Testis (tissue), 3 donors: ENCODE data around the gene NKAIN4. TPM values are rescaled to one million over a fixed set of nuclear protein-coding genes. Genes with fewer than 3 reads are reported as not detected.

Source experiments
- DNase-seq: peaks from one replicate; pipeline ENCODE4 v3.0.0-alpha.2; 2019
- H3K27ac ChIP-seq, 2 donors: fragments of 200-600 bp; sonication (generic); one replicate each; pipeline ENCODE4 v1.5.1; 2019
- H3K27me3 ChIP-seq: fragments of 200-600 bp; sonication (generic); one replicate; pipeline ENCODE4 v1.5.1; 2019
- H3K36me3 ChIP-seq: fragments of 200-600 bp; sonication (generic); one replicate; pipeline ENCODE4 v1.5.1; 2017; ENCODE audit warnings: low read depth; ENCODE audit errors: missing control alignments
- H3K4me1 ChIP-seq: fragments of 200-600 bp; sonication (generic); one replicate; pipeline ENCODE4 v1.5.1; 2019
- H3K4me3 ChIP-seq, 2 donors: fragments of 200-600 bp; sonication (generic); one replicate each; pipeline ENCODE4 v1.5.1; 2017 to 2019
- H3K9me3 ChIP-seq: fragments of 200-600 bp; sonication (generic); one replicate; pipeline ENCODE4 v1.5.1; 2017
- POLR2A ChIP-seq: fragments of 450-650 bp; IDR thresholded peaks from one replicate; pipeline ENCODE4 v1.6.1; 2017; ENCODE audit warnings: antibody characterized with exemption, mild to moderate bottlenecking, moderate library complexity
- WGBS, 2 donors: methylation state at CpG; one replicate each; pipeline ENCODE4 v1.1.5; 2018; 5-methylcytosine and 5-hydroxymethylcytosine counted together
- intact Hi-C: fragments of 100-400 bp; cut with DNase I; formaldehyde crosslinking; loops from one replicate; pipeline ENCODE4 v1.15.1; 2023; ENCODE audit warnings: low total_unique reads
- polyA plus RNA-seq: library from polyadenylated mRNA; stranded (reverse); fragments of 350-450 nt; fragmentation: Illumina TruSeq; extraction: RNeasy Lipid Tissue Mini Kit (QIAGEN cat#74804); gene quantifications from one replicate; pipeline ENCODE4 v1.2.3, GENCODE V29; 2014; ENCODE audit warnings: low read depth, low replicate concordance; ENCODE audit not compliant: insufficient read depth
- total RNA-seq, 2 donors: library from RNA; depleted of rRNA; stranded (reverse); fragments of >200 nt; gene quantifications; one replicate each; pipeline ENCODE4 v1.2.3, GENCODE V29; 2016
- TF ChIP-seq, protein P1 (sequence below), 3 experiments: fragments of 450-650 bp in 2 of 3; fragments of 200-600 bp in 1 of 3; sonication (generic) in 1 of 3; IDR thresholded peaks; one replicate each; pipeline ENCODE4 v1.5.1; 2016 to 2019; ENCODE audit warnings: antibody characterized with exemption in 3 of 3, mild to moderate bottlenecking in 2 of 3, moderate library complexity in 1 of 3

The NKAIN4 gene
- total and polyA plus RNA-seq, 3 donors from 2014 or later, result 3.9 to 6.0 (median 4.7) TPM

DNA sequence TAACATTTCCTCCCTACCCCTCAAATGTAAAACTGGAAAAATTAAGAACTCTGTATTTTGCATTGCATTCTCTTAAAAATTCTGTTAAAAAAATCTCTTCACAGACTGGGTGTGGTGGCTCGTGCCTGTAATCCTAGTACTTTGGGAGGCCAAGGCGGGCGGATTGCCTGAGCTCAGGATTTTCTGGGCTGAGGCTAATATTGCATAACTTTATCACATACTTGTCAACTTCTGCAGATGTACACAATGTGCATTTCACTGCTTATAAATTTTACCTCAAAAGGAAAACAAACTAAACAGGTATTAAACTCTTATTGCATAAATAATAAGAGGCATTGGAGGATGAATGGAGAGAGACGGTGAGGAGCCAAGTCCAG is 59.5 kb downstream of the NKAIN4 start:
- Histone ChIP-seq H3K4me1 (peaks cover 23% of the 10 kb centered on the region), H3K36me3 (no peaks in the 10 kb centered on the region), H3K27me3 (no peaks in the 10 kb centered on the region), H3K4me3 (no peak overlapping the region), H3K9me3 (no peaks in the 10 kb centered on the region), H3K27ac (no peak overlapping the region)
- intact Hi-C loops, result no loop called here
- DNase-seq, result no peak
- 93 to 95% methylated on average over 4 of the region's 4 CpGs for WGBS, 2 donors
- TF ChIP-seq, protein P1, sequence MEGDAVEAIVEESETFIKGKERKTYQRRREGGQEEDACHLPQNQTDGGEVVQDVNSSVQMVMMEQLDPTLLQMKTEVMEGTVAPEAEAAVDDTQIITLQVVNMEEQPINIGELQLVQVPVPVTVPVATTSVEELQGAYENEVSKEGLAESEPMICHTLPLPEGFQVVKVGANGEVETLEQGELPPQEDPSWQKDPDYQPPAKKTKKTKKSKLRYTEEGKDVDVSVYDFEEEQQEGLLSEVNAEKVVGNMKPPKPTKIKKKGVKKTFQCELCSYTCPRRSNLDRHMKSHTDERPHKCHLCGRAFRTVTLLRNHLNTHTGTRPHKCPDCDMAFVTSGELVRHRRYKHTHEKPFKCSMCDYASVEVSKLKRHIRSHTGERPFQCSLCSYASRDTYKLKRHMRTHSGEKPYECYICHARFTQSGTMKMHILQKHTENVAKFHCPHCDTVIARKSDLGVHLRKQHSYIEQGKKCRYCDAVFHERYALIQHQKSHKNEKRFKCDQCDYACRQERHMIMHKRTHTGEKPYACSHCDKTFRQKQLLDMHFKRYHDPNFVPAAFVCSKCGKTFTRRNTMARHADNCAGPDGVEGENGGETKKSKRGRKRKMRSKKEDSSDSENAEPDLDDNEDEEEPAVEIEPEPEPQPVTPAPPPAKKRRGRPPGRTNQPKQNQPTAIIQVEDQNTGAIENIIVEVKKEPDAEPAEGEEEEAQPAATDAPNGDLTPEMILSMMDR (IDR thresholded peaks at IDR 0.05), result no peak
- no peak for TF ChIP-seq POLR2A

DNA sequence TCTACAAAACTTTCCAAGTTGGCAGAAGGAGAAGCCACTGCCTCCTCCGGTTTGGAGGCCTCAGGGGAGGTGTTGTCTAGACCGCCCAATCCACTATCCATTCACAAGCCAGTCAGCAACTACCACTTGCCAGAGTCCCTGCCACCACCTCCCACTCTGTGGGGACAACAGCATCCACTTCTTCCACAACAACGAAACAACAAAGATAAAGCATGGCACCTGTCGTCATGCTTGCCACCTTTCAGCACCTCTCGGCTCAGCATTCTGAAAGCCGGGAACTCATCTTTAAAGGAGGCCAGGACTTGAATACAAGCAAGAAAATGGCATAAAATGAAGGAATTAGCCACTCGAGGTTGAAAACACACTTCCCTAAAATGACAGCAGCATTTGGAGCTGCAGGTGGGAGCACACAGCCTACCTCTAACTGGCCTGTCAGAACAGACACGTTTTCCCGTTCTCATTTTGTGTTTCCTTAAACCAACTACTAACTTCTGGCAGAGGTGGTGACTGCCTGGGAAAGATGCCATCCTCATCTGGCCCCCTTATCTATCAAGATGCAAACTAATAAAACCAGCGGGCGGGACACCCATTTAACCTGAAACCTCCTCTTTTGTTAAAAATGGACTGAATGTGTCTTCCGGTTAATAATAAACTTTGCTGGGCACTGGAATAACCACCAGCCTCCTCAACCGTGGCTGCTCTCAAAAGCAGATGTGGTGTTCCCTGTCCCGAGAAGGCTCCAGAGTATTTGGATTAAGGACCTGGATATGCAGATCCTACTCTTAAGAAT is 60.1 kb downstream of the NKAIN4 start:
- TF ChIP-seq POLR2A, result no peak
- TF ChIP-seq, protein P1 (IDR thresholded peaks at IDR 0.05), result no peak

DNA sequence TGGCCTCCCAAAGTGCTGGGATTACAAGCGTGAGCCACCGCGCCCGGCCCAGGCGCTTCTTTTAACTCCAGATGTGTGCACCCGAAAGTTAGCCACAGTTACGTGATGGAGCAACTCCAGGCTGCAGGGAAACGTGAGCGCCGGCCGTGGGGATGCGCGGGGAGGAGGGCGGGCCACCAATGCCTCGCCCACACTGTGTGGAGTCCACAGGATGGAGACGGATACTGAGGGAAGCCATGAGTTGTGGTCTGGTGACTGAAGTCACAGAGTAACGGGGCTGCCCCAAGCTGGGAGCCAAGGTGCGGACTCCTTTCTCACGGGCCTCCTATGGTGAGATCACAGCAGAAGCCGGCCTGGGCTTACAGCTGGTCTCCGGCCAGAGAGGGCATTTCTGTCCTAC is 61.5 kb downstream of the NKAIN4 start:
- no peaks in the 10 kb centered on the region for H3K27me3 ChIP-seq
- H3K36me3 ChIP-seq, result no peaks in the 10 kb centered on the region
- intact Hi-C loops, result no loop called here
- no peak for DNase-seq
- 92 to 93% methylated on average over 19 to 21 of the region's 21 CpGs for WGBS, 2 donors
- no peaks in the 10 kb centered on the region for H3K9me3 ChIP-seq
- H3K4me1 ChIP-seq, result peaks cover 9% of the 10 kb centered on the region
- H3K4me3 ChIP-seq, result no peak overlapping the region
- no peak for TF ChIP-seq POLR2A
- TF ChIP-seq, protein P1 (IDR thresholded peaks at IDR 0.05), result no peak
- H3K27ac ChIP-seq, result no peak overlapping the region

More for the DNA sequence above, 60.1 kb downstream of the NKAIN4 start:
- WGBS, 2 donors, result 83 to 90% methylated on average over 14 of the region's 14 CpGs
- H3K27me3 ChIP-seq, result no peaks in the 10 kb centered on the region
- H3K9me3 ChIP-seq, result no peaks in the 10 kb centered on the region
- intact Hi-C loops, result no loop called here
- no peak overlapping the region for H3K27ac ChIP-seq
- H3K36me3 ChIP-seq, result no peaks in the 10 kb centered on the region
- DNase-seq, result no peak
- peaks cover 21% of the 10 kb centered on the region for H3K4me1 ChIP-seq
- no peak overlapping the region for H3K4me3 ChIP-seq

DNA sequence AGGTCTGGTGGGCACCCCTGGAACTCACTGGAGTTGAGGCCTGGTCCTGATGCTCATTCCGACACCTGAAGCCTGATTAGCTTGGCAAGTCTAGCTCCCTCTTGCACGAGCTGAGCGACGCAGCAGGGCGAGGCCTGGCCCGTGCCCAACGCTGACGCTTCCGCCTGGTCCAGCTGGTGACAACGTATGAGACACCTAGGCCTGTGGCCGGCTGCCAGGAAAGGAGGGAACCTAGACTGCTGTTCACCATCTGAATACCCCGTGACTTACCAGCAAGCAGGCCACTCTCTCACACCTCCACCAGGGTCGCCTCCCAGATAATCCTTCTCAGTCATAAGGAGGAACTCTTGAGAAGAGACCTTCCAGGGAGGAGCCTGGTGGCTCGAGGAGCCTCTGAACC is 62.9 kb downstream of the NKAIN4 start:
- WGBS, 2 donors, result 88 to 90% methylated on average over 13 to 14 of the region's 14 CpGs
- Histone ChIP-seq H3K9me3 (no peaks in the 10 kb centered on the region), H3K4me1 (no peaks in the 10 kb centered on the region), H3K27me3 (no peaks in the 10 kb centered on the region), H3K36me3 (no peaks in the 10 kb centered on the region), H3K27ac (no peak overlapping the region), H3K4me3 (no peak overlapping the region)
- TF ChIP-seq, protein P1 (IDR thresholded peaks at IDR 0.05), result no peak
- no peak for TF ChIP-seq POLR2A
- DNase-seq, result no peak
- intact Hi-C loops, result no loop called here

DNA sequence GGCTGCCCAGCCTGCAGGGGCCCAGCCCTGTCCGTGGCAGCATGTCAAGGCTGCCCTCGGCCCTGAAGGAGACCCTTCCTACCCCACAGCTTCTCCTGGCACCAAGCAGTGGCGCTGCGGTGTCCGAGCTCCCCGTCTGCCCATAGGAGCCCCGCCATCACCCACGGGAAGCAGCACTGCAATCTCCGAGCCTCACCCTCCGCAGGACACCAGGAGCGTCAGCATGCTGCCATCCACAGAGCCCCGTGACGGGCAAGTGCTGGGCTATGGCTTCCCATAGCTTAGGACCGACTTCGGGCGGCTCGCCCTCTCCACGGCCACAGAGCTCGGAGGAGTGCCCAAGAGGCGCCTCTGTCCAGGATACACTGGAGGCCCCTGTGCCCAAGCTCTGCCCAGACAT is 63.4 kb downstream of the NKAIN4 start:
- DNase-seq, result no peak
- Histone ChIP-seq H3K4me3 (no peak overlapping the region), H3K27ac (no peak overlapping the region), H3K9me3 (no peaks in the 10 kb centered on the region), H3K27me3 (no peaks in the 10 kb centered on the region), H3K4me1 (no peaks in the 10 kb centered on the region), H3K36me3 (no peaks in the 10 kb centered on the region)
- intact Hi-C loops, result no loop called here
- 94 to 97% methylated on average over 7 to 20 of the region's 20 CpGs for WGBS, 2 donors
- no peak for TF ChIP-seq POLR2A
- TF ChIP-seq, protein P1 (IDR thresholded peaks at IDR 0.05), result no peak
